Activated T-cell treated with anti-CD3 and anti-CD28 coated beads for 4 hours (primary cell): ENCODE data around the gene PCDHB10.
"Not testable (repeated sequence)": the region's sequence is repeated elsewhere in the genome, so short reads cannot be mapped to it uniquely, and the experiment has no call there.

ENCODE experiments used
- DNase-seq: peaks from one replicate; pipeline ENCODE4 v3.0.0-alpha.2; 2020

The PCDHB10 gene

DNA sequence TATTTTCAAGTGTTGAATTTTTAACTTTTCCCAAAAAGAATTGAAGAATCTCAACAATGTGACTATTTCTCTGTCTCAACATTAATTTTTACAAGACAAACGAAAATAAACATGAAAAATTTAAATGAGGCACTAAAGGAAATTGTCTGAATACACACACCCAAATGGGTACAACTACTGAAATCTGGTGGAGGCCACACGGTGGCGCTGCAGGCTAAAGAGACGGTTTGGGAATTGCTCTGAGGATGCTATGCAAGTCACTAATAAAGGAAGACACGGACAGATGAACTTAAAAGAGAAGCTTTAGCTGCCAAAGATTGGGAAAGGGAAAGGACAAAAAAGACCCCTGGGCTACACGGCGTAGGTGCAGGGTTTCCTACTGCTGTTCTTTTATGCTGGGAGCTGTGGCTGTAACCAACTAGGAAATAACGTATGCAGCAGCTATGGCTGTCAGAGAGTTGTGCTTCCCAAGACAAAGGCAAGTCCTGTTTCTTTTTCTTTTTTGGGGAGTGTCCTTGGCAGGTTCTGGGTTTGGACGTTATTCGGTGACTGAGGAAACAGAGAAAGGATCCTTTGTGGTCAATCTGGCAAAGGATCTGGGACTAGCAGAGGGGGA is at the start of gene PCDHB10:
TSS of gene PCDHB10 (plus strand) at position 244 of the 616 bp plus-strand sequence. CDS start at position 444, 200 bp downstream.
- no peak for DNase-seq

GRCh38 chr5:141149812-141150211 is 42.3 kb upstream of the PCDHB10 start, which contains the start of gene PCDHB6:
Gene PCDHB6 (plus strand): TSS chr5:141150057. CDS start chr5:141150258, 201 bp downstream.
- no peak for DNase-seq

- no peak for DNase-seq
Measured at GRCh38 chr5:141150224-141150992, 41.7 kb upstream of the PCDHB10 start.

DNA sequence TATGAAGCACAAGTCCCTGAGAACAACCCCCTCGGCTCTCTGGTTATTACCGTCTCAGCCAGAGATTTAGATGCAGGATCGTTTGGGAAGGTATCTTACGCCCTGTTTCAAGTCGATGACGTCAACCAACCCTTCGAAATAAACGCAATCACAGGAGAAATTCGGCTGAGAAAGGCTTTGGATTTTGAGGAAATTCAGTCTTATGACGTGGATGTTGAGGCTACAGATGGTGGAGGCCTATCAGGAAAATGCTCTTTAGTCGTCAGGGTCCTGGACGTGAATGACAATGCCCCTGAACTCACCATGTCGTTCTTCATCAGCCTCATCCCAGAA is 41.2 kb upstream of the PCDHB10 start:
- DNase-seq, result no peak

DNA sequence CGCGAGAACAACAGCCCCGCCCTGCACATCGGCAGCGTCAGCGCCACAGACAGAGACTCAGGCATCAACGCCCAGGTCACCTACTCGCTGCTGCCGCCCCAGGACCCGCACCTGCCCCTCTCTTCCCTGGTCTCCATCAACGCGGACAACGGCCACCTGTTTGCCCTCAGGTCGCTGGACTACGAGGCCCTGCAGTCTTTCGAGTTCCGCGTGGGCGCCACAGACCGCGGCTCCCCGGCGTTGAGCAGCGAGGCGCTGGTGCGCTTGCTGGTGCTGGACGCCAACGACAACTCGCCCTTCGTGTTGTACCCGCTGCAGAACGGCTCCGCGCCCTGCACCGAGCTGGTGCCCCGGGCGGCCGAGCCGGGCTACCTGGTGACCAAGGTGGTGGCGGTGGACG is 40.5 kb upstream of the PCDHB10 start:
- not testable (repeated sequence) for DNase-seq

DNA sequence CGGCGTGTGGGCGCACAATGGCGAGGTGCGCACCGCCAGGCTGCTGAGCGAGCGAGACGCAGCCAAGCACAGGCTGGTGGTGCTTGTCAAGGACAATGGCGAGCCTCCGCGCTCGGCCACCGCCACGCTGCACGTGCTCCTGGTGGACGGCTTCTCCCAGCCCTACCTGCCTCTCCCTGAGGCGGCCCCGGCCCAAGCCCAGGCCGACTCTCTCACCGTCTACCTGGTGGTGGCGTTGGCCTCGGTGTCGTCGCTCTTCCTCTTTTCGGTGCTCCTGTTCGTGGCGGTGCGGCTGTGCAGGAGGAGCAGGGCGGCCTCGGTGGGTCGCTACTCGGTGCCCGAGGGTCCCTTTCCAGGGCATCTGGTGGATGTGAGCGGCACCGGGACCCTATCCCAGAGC is 40.1 kb upstream of the PCDHB10 start:
- DNase-seq, result not testable (repeated sequence)

GRCh38 chr5:141155540-141156374 is 36.4 kb upstream of the PCDHB10 start:
- no peak for DNase-seq

DNA sequence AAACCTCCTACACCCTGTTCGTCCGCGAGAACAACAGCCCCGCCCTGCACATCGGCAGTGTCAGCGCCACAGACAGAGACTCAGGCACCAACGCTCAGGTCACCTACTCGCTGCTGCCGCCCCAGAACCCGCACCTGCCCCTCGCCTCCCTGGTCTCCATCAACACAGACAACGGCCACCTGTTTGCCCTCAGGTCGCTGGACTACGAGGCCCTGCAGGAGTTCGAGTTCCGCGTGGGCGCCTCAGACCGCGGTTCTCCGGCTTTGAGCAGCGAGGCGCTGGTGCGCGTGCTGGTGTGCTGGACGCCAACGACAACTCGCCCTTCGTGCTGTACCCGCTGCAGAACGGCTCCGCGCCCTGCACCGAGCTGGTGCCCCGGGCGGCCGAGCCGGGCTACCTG is 34.8 kb upstream of the PCDHB10 start:
- DNase-seq, result not testable (repeated sequence)

DNA sequence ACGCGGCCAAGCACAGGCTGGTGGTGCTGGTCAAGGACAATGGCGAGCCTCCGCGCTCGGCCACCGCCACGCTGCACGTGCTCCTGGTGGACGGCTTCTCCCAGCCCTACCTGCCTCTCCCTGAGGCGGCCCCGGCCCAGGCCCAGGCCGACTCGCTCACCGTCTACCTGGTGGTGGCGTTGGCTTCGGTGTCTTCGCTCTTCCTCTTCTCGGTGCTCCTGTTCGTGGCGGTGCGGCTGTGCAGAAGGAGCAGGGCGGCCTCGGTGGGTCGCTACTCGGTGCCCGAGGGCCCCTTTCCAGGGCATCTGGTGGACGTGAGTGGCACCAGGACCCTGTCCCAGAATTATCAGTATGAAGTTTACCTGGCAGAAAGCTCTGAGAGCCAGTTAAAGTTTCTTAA is 34.3 kb upstream of the PCDHB10 start:
- not testable (repeated sequence) for DNase-seq

DNA sequence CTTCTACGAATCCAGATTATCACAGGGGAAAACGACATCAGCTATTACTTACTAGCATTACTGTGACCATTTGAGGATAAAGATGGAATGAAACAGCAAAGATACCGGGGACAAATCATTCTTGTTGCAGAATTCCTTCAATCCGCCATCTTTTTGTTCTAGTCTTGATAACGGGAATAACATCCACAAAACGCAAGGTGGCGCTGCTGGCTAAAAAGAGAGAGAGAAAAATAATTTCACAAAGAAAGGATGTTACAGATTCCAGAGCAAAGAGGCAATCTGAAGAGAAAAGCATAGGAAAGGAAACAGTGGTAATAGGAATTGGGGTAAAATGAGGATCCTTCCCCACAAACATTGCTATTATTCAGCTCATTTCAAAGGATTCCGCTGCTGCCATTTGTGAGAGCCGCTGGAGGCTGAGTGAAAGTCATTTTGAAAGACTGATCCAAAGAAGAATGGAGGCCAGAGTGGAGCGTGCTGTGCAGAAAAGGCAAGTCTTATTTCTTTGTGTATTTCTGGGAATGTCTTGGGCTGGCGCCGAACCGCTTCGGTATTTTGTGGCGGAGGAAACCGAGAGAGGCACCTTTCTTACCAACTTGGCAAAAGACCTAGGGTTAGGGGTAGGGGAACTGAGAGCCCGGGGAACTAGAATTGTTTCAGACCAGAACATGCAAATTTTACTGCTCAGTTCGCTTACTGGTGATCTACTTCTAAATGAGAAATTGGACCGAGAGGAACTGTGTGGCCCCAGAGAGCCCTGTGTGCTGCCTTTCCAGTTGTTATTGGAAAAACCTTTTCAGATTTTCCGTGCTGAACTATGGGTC is 19.6 kb upstream of the PCDHB10 start, which contains the start of gene PCDHB7:
TSS of gene PCDHB7 (plus strand) at position 264 of the 824 bp plus-strand sequence. CDS start at position 456, 192 bp downstream.
- no peak for DNase-seq

- DNase-seq, result not testable (repeated sequence)
Measured at GRCh38 chr5:141174291-141175104, 17.7 kb upstream of the PCDHB10 start.

DNA sequence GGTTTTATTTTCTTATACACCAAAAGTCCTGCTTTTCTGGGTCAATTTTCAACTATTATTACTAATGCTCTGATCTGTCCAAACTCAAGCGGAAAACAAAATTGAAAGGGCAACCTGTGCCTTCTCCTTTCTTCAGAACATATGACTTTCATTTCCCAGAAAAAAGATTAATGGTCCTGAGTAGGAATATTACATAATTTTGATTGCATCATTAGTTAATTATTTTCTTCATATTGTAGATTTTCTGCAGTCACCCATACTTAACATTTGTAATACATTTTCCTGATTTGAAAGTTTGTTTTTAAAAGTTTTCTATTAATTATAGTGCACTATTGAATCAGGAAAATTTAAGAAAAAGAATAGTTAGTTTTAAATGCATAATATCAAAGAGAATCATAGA is 16.2 kb upstream of the PCDHB10 start:
- no peak for DNase-seq

GRCh38 chr5:141177577-141178191 is 14.5 kb upstream of the PCDHB10 start, which contains the start of gene PCDHB8:
Gene PCDHB8 (plus strand): TSS chr5:141177790. CDS start chr5:141178035, 245 bp downstream.
- not testable (repeated sequence) for DNase-seq

GRCh38 chr5:141179371-141179770 is 12.8 kb upstream of the PCDHB10 start:
- not testable (repeated sequence) for DNase-seq

- DNase-seq, result not testable (repeated sequence)
Measured at GRCh38 chr5:141179876-141180275, 12.3 kb upstream of the PCDHB10 start.

GRCh38 chr5:141180313-141180712 is 11.8 kb upstream of the PCDHB10 start:
- DNase-seq, result no peak

- DNase-seq, result no peak
Measured at GRCh38 chr5:141182248-141182647, 9.9 kb upstream of the PCDHB10 start, which contains the start of gene PCDHB16. Gene PCDHB16 (plus strand): TSS chr5:141182387. CDS start chr5:141182560, 173 bp downstream.

- DNase-seq, result not testable (repeated sequence)
Measured at GRCh38 chr5:141184117-141184855, 7.9 kb upstream of the PCDHB10 start.

DNA sequence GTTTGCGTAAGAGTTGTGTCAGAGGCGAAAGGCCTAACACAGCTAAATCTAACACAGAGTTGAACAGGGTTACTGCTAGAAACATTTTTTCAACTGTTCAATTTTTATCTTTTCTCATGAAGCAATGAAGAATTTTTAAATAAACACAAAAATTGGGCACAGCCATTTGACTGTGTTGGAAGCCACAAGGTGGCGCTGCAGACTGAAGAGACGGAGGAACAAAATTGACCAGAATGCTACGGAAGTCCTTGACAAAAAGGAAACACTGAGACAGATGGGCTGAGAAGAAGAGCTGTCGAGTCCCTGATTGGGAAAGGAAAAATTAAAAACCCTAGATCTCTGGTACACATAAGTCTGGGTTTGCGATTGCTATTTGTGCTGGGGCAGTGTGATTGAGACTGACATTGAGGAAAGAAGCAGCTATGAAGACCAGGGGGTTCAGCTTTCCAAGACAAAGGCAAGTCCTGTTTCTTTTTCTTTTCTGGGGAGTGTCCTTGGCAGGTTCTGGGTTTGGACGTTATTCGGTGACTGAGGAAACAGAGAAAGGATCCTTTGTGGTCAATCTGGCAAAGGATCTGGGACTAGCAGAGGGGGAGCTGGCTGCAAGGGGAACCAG is 5.1 kb upstream of the PCDHB10 start, which contains the start of gene PCDHB9:
TSS of gene PCDHB9 (plus strand) at position 265 of the 616 bp plus-strand sequence. CDS start at position 423, 158 bp downstream.
- no peak for DNase-seq
